Left lobe of liver (tissue), 2 donors: Measurements from ENCODE around the gene SMIM36. TPM values are rescaled to one million over a fixed set of nuclear protein-coding genes. Genes with fewer than 3 reads are reported as not detected.
"Not testable (repeated sequence)": the region's sequence is repeated elsewhere in the genome, so short reads cannot be mapped to it uniquely, and the experiment has no call there.

Source experiments
- ATAC-seq: fragments of 200-7000 bp; cut with Tn5 transposase; one replicate; pipeline ENCODE4 v1.9.1; 2020; ENCODE audit warnings: mild to moderate bottlenecking, moderate library complexity
- DNase-seq: peaks from one replicate; pipeline ENCODE4 v3.0.0-alpha.2; 2020; ENCODE audit warnings: low spot score
- total RNA-seq: library from RNA; stranded (reverse); gene quantifications from one replicate; pipeline ENCODE4 v1.2.1, GENCODE V29; 2021
- donor health status: DM: no; HTN: no; CAD: no; lungs with moderate emphysema.
- donor health status: DM: no; HTN: yes; CAD: no.

The SMIM36 gene
- total RNA-seq, 1 donor from 2014 or later: not detected

DNA sequence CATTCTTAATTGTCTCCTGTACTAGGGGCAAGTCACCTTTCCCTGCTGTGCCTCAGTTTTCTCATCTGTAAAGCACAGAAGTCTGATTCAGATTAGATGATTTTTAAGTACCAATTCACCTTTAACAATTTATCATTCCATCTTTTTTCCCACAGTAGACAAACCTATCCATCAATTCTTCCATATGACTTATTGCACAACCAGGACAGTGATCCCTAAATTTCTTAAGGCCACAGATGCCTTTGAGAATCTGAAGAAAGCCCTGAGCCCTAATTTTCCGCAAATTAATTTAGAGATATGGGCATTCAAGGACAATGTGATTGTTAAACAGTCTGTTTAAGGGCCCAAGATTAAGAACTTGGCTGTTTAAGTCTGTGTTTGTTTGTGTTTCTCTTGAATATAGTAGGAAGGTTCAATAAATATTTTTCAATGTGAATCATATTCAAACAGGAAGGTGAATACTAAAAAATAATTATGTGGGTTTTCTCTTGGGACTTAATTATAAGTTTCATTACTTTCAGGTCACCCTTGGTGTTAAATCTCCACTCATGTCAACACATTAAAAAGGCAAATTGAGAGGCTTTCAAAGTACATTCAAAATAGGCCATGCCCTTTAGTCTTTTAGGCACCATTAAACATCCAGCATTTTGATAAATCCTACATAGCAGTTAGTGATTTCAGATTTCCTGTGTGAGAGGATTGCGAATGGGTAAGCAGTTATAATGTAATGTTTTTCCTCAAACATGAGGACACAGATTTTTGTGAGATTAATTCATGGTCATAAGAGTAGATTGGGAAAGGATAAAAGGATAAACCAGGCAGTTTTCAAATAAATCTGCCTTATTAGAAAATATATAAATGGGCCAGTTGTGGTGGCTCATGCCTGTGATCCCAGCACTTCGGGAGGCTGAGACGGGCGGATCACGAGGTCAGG, 54.7 kb downstream of the SMIM36 start:
- ATAC-seq (no peak), DNase-seq (no peak)

GRCh38 chr17:55454906-55455474, 56.3 kb downstream of the SMIM36 start:
- ATAC-seq (no peak), DNase-seq (no peak)

DNA sequence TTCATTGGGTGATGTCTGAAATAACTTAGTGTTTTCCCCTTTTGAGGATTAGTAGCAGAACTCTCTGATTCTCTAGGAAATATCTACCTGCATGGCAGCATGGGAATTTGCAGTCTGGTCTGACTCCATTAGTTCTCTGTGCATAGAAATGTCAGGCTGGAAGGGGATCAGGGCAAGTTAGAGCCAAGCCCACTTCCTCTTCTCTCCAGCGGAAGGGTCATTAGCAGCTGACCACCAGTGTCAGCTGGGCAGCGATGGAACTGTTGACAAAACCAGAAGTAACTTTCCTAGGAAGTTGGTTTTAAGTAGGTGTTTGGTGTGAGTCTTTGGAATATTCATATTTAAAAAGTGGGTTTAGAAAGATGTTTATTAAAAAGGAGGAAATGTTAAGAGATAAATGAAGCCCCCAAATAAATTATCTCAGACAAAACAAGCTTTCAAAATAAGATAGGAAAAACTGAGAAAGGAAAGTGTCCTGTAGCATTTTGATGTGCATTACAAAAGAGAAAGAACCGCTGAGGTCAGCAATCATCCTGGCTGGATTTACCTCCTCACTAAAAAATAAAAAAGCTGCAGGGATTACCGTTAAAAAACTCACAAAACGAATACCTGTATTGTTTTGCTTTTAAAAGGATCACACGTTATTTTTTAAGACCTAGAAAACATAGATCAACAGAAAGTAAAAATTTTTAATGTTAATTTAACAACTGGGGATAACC, 57.3 kb downstream of the SMIM36 start:
- ATAC-seq: no peak
- DNase-seq: no peak

- ATAC-seq (peak; percentile 95), DNase-seq (peak; percentile 85)
Measured at GRCh38 chr17:55452139-55452790, 59.0 kb downstream of the SMIM36 start.

- DNase-seq (no peak), ATAC-seq (no peak)
Measured at GRCh38 chr17:55451758-55452138, 59.5 kb downstream of the SMIM36 start.

GRCh38 chr17:55451203-55451641, 60.0 kb downstream of the SMIM36 start:
- DNase-seq (no peak), ATAC-seq (no peak)

- DNase-seq: no peak
- no peak for ATAC-seq
Measured at GRCh38 chr17:55450232-55450825, 60.9 kb downstream of the SMIM36 start.

- ATAC-seq: no peak
- DNase-seq: no peak
Measured at GRCh38 chr17:55448681-55449080, 62.6 kb downstream of the SMIM36 start.

DNA sequence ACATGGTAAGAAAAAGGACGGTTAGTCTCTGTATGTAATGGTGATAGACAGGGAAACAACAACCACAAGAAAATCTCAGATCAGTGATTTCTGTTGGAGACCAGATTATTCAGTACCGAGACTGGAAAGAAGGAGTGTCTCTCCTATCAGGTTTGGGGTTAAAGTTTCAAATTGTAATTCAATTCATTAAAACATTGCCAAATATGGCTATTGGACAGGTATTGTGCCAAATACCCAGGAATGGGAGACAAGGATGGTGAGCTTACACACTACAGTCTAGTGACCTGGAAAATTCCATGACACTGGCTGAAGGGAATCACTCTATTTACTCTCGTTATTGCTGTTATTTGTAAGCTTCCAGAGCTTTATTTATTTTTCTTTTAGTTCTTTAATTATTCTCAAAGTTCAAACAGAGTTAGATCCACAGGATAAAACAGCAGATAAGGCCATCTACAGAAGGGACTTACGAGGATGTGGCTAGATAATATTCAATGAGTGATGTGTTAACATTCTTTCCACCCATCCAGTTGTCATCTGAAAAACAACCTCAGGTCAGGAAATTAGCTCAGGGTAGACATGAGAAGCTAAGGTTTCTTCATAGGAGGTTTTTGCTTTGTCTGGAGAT, 64.6 kb downstream of the SMIM36 start:
- DNase-seq (no peak), ATAC-seq (peak; percentile 86)

- not testable (repeated sequence) for DNase-seq
- ATAC-seq: peak; percentile 17
Measured at GRCh38 chr17:55446004-55446403, 65.2 kb downstream of the SMIM36 start.

DNA sequence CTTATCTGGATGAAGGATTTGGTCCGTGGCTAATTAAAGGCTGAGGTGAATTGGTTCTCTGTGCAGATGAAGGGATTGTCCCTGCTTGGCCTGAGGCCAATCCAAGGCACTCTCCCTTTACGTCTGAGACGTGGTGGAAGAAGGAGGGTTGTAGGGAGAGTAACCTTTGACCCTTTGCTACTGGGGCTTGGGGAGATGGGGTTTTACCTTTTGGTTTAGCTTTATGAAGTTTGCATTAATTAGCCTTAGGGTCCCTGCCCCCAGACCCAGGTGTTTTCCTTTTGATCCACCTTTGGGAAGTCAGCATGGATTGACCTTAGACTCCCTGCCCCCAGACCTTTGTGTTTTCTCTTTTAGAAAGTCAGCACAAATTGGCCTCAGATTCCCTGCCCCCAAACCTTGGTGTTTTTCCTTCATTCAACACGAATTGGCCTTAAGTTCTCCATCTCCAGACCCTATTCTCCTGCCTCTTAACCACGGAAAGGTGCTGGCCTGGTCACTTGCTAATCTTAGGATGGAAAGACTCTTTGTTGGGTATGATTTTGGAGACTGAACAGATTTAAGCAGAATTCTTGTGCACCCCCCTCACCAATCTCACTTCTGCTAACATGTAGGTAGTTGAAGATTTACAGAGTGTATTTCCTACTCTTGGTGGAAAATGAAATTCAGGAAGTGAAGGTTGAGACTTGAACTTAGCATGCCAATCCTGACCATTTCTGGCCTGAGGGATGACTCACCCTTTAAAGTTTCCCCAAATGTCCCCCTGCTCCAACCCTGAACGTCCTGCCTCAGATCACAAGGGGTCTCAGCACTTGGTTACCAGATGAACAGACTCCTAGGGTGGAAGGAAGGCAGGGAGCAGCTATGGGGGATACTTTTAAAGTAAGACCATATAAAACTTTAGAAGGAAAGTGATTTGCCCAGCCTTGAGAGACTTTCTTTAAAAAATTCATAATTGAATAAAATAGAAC, 66.5 kb downstream of the SMIM36 start:
- DNase-seq (no peak), ATAC-seq (peak; percentile 5)

DNA sequence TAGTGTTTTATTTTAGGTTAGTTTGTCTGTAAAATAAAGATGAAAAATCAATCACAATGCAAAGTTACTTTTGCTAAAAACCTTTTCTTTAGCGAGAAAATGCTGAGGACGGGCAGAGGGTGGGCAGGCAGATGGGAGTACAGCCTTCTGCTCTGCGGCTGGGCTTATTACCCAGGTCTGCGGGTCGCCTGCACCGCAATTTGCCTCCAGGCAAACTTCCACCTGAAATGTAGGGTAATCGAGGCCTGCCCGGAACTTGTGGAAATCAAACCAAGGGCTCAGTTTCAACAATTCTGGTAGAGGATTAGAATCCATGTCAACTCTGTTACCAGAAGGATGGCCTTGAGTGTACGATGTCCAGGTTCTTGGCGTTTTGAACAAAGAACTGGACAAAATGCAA, 67.3 kb downstream of the SMIM36 start:
- ATAC-seq: no peak
- no peak for DNase-seq

DNA sequence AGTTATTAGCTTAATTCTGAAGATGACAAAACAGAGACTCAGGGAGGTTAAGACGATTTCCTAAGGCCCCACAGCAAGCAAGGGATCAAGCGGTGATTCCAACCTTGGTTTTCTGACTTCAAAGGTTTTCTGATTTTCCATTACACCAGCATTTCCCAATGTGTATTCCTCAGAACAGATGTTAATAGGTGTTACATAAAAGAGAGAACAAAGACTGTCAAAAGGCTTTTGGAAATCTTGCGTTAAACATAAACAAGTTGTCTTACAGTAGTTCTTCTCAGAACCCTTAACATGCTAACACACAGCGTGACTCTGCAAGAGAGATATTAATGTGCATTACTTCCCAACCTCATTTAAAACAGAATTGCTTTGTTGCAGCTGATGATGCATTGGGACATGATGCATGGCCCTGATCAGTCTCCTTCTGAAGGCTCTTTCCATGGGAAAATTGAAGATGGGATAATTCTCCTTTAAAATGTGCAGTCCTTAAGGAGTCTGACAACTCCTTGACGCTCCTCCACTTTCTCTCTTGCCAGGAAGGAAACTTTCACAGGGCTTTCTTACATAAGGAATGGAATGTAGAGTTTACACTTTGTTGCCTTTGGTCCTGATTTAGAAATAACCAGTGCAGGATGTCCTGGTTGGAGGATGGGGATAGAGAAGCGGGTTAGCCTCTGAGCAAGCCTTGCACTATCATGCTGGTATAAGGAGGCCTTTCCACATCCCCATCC, 68.1 kb downstream of the SMIM36 start:
- no peak for ATAC-seq
- DNase-seq: no peak

GRCh38 chr17:55442462-55442861, 68.8 kb downstream of the SMIM36 start:
- ATAC-seq (no peak), DNase-seq (no peak)

DNA sequence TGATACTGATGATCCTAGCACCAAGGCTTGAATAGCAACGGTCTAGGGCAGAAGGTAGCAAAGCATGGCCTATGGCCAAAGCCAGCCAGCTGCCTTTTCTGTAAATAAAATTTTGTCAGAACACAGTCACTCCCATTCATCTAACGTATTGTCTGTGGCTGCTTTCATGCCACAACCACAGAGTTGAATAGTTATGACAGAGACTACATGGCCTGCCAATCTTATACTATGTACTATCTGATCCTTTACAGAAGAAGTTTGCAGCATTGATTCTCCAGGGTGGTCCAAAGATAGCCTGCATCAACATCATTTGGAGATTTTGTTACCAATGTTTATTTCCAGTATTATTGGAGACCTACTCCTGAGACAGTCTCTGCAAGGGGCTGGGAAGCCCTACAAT, 69.7 kb downstream of the SMIM36 start:
- ATAC-seq (no peak), DNase-seq (no peak)

GRCh38 chr17:55440391-55440790, 70.9 kb downstream of the SMIM36 start:
- ATAC-seq: no peak

DNA sequence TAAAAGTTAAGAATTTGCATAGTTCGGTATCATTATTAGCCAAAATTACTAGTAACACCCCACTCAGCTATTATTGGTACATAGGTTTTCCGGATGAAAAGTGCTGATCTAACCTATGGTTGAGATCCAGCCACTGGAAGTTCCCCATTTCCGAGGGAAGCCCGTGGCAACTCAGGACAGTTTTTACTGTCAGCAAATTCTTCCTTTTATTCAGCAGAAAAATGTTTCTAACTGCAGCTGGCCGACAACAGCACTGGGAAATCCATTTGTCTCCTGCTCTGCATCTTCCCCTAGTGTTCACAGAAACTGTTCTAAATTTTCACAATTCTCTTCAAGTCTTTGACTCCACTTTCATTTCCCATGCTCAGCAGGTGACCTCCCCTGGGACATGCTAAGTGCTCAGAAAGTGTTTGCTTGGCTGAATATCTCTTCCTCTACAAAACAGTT, 74.1 kb downstream of the SMIM36 start:
- ATAC-seq (no peak), DNase-seq (no peak)

More at GRCh38 chr17:55440391-55440790, 70.9 kb downstream of the SMIM36 start:
- no peak for DNase-seq
